K562 (cell line): ENCODE results near the gene INVS. TPM values are rescaled to one million over a fixed set of nuclear protein-coding genes. Genes with fewer than 3 reads are reported as not detected.

Experiments used
- CHCHD3 ChIP-seq: fragments of 250-450 bp; sonication (Bioruptor Pico); IDR thresholded peaks from 2 replicates; pipeline ENCODE4 v2.1.2; 2022; ENCODE audit warnings: mild to moderate bottlenecking
- CHD1 ChIP-seq: fragments of 200-600 bp; sonication (generic); IDR thresholded peaks from one replicate; pipeline ENCODE4 v1.6.1; 2012; ENCODE audit warnings: mild to moderate bottlenecking, moderate library complexity, low read length, inconsistent platforms
- CREB1 ChIP-seq, 2 experiments: sonication (generic) in 1 of 2; formaldehyde crosslinking in 1 of 2; IDR thresholded peaks; 2 replicates each; pipeline versions ENCODE4 v1.6.1 to v1.8.0; 2012 to 2022; ENCODE audit warnings: inconsistent platforms in 1 of 2, mild to moderate bottlenecking in 1 of 2, missing genetic modification reagents in 1 of 2, moderate library complexity in 1 of 2
- DNMT1 ChIP-seq: fragments of 450-650 bp; IDR thresholded peaks from 2 replicates; pipeline ENCODE4 v1.6.1; 2016; ENCODE audit warnings: antibody characterized with exemption, mild to moderate bottlenecking
- MEIS2 ChIP-seq: fragments of 450-650 bp; IDR thresholded peaks from 2 replicates; pipeline ENCODE4 v1.6.1; 2014; ENCODE audit warnings: mild to moderate bottlenecking; ENCODE audit not compliant: partially characterized antibody
- NR2C2 ChIP-seq, 2 experiments: fragments of 200-800 bp in 1 of 2; sonication (Bioruptor generic) in 1 of 2; sonication (generic) in 1 of 2; formaldehyde crosslinking in 1 of 2; IDR thresholded peaks; 2 replicates each; pipeline versions ENCODE4 v1.6.1 to v1.8.0; 2016 to 2022; ENCODE audit warnings: mild to moderate bottlenecking in 1 of 2, missing compliant biosample characterization in 1 of 2, missing genetic modification characterization in 1 of 2, missing genetic modification reagents in 1 of 2
- RBBP5 ChIP-seq: fragments of 200-600 bp; sonication (generic); IDR thresholded peaks from 2 replicates; pipeline ENCODE4 v1.6.1; 2012; ENCODE audit warnings: borderline replicate concordance, mild to moderate bottlenecking, low read length, control low read depth, inconsistent platforms; ENCODE audit not compliant: insufficient read depth, poor library complexity, severe bottlenecking
- SMARCA4 ChIP-seq: fragments of 450-650 bp; IDR thresholded peaks from 2 replicates; pipeline ENCODE4 v1.6.1; 2016
- ZNF551 ChIP-seq: fragments of 250-450 bp; sonication (Bioruptor Pico); IDR thresholded peaks from 2 replicates; pipeline ENCODE4 v1.5.0; 2021; ENCODE audit warnings: mild to moderate bottlenecking, moderate library complexity
- ZNF668 ChIP-seq: fragments of 250-450 bp; sonication (Bioruptor Pico); IDR thresholded peaks from 2 replicates; pipeline ENCODE4 v1.8.0; 2022; ENCODE audit warnings: mild to moderate bottlenecking, inconsistent platforms
- ZZZ3 ChIP-seq: fragments of 450-650 bp; IDR thresholded peaks from 2 replicates; pipeline ENCODE4 v1.6.1; 2016; ENCODE audit warnings: antibody characterized with exemption, mild to moderate bottlenecking, moderate library complexity
- polyA plus RNA-seq, 8 experiments: library from polyadenylated mRNA; depleted of rRNA in 4 of 8; stranded (reverse) in 5 of 8; unstranded in 3 of 8; fragments of >200 nt; fragmentation: Nextera tagmentation in 2 of 8; fragmentation: Illumina TruSeq in 1 of 8; extraction: Ambion mirVana in 2 of 8; extraction: Trizol in 1 of 8; gene quantifications; 2 replicates each; pipeline versions ENCODE4 v1.2.1 to v1.2.3, GENCODE V29; 2011 to 2014; ENCODE audit warnings: inconsistent platforms in 1 of 8, missing spikeins in 1 of 8
- total RNA-seq, 7 experiments: library from RNA; depleted of rRNA in 6 of 7; stranded (reverse); fragments of >200 nt in 6 of 7; fragmentation: Illumina TruSeq in 2 of 7; extraction: Trizol in 2 of 7; gene quantifications; 2 replicates each; pipeline versions ENCODE4 v1.2.1 to v1.2.3, GENCODE V29; 2011 to 2021; ENCODE audit warnings: low replicate concordance in 1 of 7
- TF ChIP-seq, protein P1 (sequence below), 2 experiments: fragments of 450-650 bp in 1 of 2; sonication (generic) in 1 of 2; formaldehyde crosslinking in 1 of 2; IDR thresholded peaks in 1 of 2; conservative IDR thresholded peaks in 1 of 2; 2 replicates each; pipeline versions ENCODE4 v1.6.1 to v1.8.1; 2016 to 2023; ENCODE audit warnings: mild to moderate bottlenecking in 2 of 2, moderate library complexity in 2 of 2, inconsistent platforms in 1 of 2, missing genetic modification reagents in 1 of 2
- TF ChIP-seq, protein P2 (sequence below): IDR thresholded peaks from 2 replicates; pipeline ENCODE4 v1.6.1; 2011; ENCODE audit not compliant: insufficient read length; ENCODE audit errors: extremely low read depth
- TF ChIP-seq, protein P3 (sequence below): sonication (generic); formaldehyde crosslinking; IDR thresholded peaks from 2 replicates; pipeline ENCODE4 v1.8.0; 2022; ENCODE audit warnings: mild to moderate bottlenecking, low read depth, missing genetic modification reagents

The INVS gene
- total and polyA plus RNA-seq, 9 of the 15 experiments (the other 6 are each of a cell fraction or from before 2014, with no cell fraction given), result 0.77 to 18.5 (median 10.0) TPM

- TF ChIP-seq CHD1 (no peak), MEIS2 (no peak), DNMT1 (no peak), ZZZ3 (no peak), ZNF668 (no peak), CHCHD3 (CRISPR knock-in tag) (no peak), ZNF551 (no peak), NR2C2 (CRISPR knock-in tag; IDR thresholded peaks at IDR 0.05) (no peak), NR2C2 (tag; IDR thresholded peaks at IDR 0.05) (no peak), RBBP5 (no peak), SMARCA4 (peak; percentile 59; the same call in 1 of the 2 replicates), CREB1 (IDR thresholded peaks at IDR 0.05) (no peak), CREB1 (CRISPR knock-in tag; IDR thresholded peaks at IDR 0.05) (no peak)
- TF ChIP-seq, protein P1, sequence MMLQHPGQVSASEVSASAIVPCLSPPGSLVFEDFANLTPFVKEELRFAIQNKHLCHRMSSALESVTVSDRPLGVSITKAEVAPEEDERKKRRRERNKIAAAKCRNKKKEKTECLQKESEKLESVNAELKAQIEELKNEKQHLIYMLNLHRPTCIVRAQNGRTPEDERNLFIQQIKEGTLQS (IDR thresholded peaks at IDR 0.05), result no peak
- TF ChIP-seq, protein P1 (CRISPR knock-in tag; conservative IDR thresholded peaks at IDR 0.05), result no peak
- TF ChIP-seq, protein P2, sequence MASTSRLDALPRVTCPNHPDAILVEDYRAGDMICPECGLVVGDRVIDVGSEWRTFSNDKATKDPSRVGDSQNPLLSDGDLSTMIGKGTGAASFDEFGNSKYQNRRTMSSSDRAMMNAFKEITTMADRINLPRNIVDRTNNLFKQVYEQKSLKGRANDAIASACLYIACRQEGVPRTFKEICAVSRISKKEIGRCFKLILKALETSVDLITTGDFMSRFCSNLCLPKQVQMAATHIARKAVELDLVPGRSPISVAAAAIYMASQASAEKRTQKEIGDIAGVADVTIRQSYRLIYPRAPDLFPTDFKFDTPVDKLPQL, result no peak
- TF ChIP-seq, protein P3, sequence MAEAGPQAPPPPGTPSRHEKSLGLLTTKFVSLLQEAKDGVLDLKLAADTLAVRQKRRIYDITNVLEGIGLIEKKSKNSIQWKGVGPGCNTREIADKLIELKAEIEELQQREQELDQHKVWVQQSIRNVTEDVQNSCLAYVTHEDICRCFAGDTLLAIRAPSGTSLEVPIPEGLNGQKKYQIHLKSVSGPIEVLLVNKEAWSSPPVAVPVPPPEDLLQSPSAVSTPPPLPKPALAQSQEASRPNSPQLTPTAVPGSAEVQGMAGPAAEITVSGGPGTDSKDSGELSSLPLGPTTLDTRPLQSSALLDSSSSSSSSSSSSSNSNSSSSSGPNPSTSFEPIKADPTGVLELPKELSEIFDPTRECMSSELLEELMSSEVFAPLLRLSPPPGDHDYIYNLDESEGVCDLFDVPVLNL, result no peak
These were observed 114.9 kb downstream of the INVS start (continued) for GRCh38 chr9:100213730-100214477.
